GM23248 (cell line): ENCODE measurements around the gene FOXR1. TPM values are rescaled to one million over a fixed set of nuclear protein-coding genes. Genes with fewer than 3 reads are reported as not detected.

ENCODE experiments used
- DNase-seq: peaks from one replicate; pipeline ENCODE4 v3.0.0-alpha.2; 2015
- H2AFZ ChIP-seq: fragments of 200-600 bp; sonication (generic); 2 replicates; pipeline ENCODE4 v1.6.1; 2016; ENCODE audit warnings: antibody characterized with exemption
- H3F3A ChIP-seq: fragments of 200-600 bp; sonication (generic); 2 replicates; pipeline ENCODE4 v1.6.1; 2016; ENCODE audit warnings: mild to moderate bottlenecking, antibody characterized with exemption, mixed run types; ENCODE audit not compliant: insufficient read depth
- H3K27ac ChIP-seq: fragments of 200-600 bp; sonication (generic); 2 replicates; pipeline ENCODE4 v1.5.1; 2016; ENCODE audit warnings: mild to moderate bottlenecking
- H3K27me3 ChIP-seq: fragments of 200-600 bp; sonication (generic); replicated peaks from 2 replicates; pipeline ENCODE4 v1.6.1; 2016; ENCODE audit warnings: mild to moderate bottlenecking; ENCODE audit not compliant: insufficient read depth
- H3K36me3 ChIP-seq: fragments of 200-600 bp; sonication (generic); 2 replicates; pipeline ENCODE4 v1.6.1; 2016; ENCODE audit warnings: low read depth, mild to moderate bottlenecking
- H3K4me1 ChIP-seq: fragments of 200-600 bp; sonication (generic); 2 replicates; pipeline ENCODE4 v1.6.1; 2016; ENCODE audit warnings: mild to moderate bottlenecking; ENCODE audit not compliant: insufficient read depth
- H3K4me2 ChIP-seq: fragments of 200-600 bp; sonication (generic); one replicate; pipeline ENCODE4 v1.6.1; 2016; ENCODE audit warnings: mild to moderate bottlenecking; ENCODE audit not compliant: unreplicated experiment
- H3K4me3 ChIP-seq: fragments of 200-600 bp; sonication (generic); 2 replicates; pipeline ENCODE4 v1.5.1; 2016; ENCODE audit warnings: mild to moderate bottlenecking
- H3K79me2 ChIP-seq: fragments of 200-600 bp; sonication (generic); 2 replicates; pipeline ENCODE4 v1.6.1; 2016; ENCODE audit warnings: mild to moderate bottlenecking; ENCODE audit not compliant: insufficient read depth
- H3K9ac ChIP-seq: fragments of 200-600 bp; sonication (generic); 2 replicates; pipeline ENCODE4 v1.6.1; 2016; ENCODE audit warnings: mild to moderate bottlenecking
- H3K9me2 ChIP-seq: fragments of 200-600 bp; sonication (generic); 2 replicates; pipeline ENCODE4 v1.6.1; 2016; ENCODE audit warnings: mixed run types, mild to moderate bottlenecking, moderate library complexity; ENCODE audit not compliant: insufficient read depth
- H3K9me3 ChIP-seq: fragments of 200-600 bp; sonication (generic); one replicate; pipeline ENCODE4 v1.6.1; 2017; ENCODE audit warnings: low read depth
- H4K20me1 ChIP-seq: fragments of 200-600 bp; sonication (generic); 2 replicates; pipeline ENCODE4 v1.6.0; 2016; ENCODE audit not compliant: insufficient read depth
- EZH2 ChIP-seq: fragments of 200-600 bp; sonication (generic); IDR thresholded peaks from 2 replicates; pipeline ENCODE4 v1.6.1; 2018; ENCODE audit warnings: antibody characterized with exemption, mild to moderate bottlenecking; ENCODE audit not compliant: insufficient read depth, poor library complexity, severe bottlenecking
- EZH2phosphoT487 ChIP-seq: fragments of 200-600 bp; sonication (generic); IDR thresholded peaks from 2 replicates; pipeline ENCODE4 v1.6.1; 2018; ENCODE audit warnings: antibody characterized with exemption, moderate library complexity, mild to moderate bottlenecking, low read depth; ENCODE audit not compliant: insufficient read depth
- WGBS, 2 experiments: methylation state at CpG; one replicate each; pipeline ENCODE4 v1.1.6; 2015 to 2017; ENCODE audit warnings: low lambda C conversion rate in 2 of 2, low coverage in 1 of 2; ENCODE audit errors: missing lambda C conversion rate in 2 of 2; 5-methylcytosine and 5-hydroxymethylcytosine counted together
- in situ Hi-C: fragments of 300-500 bp; cut with MboI; formaldehyde crosslinking; loops from 2 replicates; pipeline ENCODE4 v1.15.0; 2020
- polyA plus RNA-seq: library from polyadenylated mRNA; unstranded; fragments of >200 nt; fragmentation: Nextera tagmentation; extraction: Ambion mirVana; gene quantifications from 2 replicates; pipeline ENCODE4 v1.2.1, GENCODE V29; 2016
- total RNA-seq: library from RNA; depleted of rRNA; stranded (reverse); fragments of >200 nt; shearing (Covaris generic); gene quantifications from 2 replicates; pipeline ENCODE4 v1.2.3, GENCODE V29; 2014

The FOXR1 gene
- total and polyA plus RNA-seq, 2 experiments from 2014 or later = not detected

DNA sequence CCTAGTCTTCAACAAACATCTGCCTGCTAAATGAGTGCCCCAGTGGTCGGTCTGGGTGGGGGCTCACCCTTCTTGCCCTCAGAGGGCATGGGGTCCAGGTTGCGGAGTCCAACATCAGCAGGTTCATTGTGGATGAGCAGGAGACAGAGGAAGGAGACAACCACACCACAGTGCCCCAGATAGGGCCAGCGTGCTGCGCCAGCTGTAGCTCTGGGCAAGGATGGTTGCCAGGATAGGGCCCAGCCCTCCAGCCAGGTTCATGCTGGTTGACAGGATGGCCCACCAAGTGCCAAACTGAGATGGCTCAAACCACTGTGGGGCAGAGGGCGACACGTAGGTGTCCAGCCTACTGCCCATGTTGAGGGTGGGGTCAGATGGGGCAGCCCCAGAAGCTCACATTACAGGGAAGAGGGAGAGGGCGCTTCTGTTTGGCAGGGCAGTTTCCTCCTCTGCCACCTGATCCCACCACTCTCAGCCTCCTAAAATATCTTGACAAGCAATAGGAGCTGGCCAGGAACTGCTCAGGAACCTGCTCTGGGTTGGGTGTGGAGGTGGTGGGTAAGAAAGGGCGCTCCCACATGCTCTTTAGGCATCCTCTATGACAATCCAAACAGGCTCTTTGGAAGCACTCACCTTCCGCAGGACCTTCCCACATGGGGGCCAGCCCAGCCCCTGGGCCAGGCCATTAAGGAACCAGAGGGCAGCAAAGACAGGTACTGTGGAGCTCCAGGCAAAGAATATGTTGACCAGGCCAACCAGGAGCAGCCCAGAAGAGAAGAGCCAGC is 56.2 kb downstream of the FOXR1 start:
- Histone ChIP-seq H3K9ac (no peak overlapping the region), H3K36me3 (peaks cover 7% of the 10 kb centered on the region; the same call in 1 of the 2 replicates), H3K4me3 (no peak overlapping the region), H3K9me3 (no peaks in the 10 kb centered on the region), H3K4me1 (peaks cover 6% of the 10 kb centered on the region; the same call in 1 of the 2 replicates), H3F3A (peaks cover 4% of the 10 kb centered on the region; the same call in 1 of the 2 replicates), H3K4me2 (no peak overlapping the region), H3K27ac (no peak overlapping the region), H2AFZ (no peak overlapping the region), H3K79me2 (peaks cover 8% of the 10 kb centered on the region), H3K9me2 (no peaks in the 10 kb centered on the region), H3K27me3 (no peaks in the 10 kb centered on the region), H4K20me1 (no peaks in the 10 kb centered on the region)
- in situ Hi-C loops = no loop called here
- TF ChIP-seq EZH2phosphoT487 = no peak
- TF ChIP-seq EZH2 = no peak
- 79 to 91% methylated on average over 9 of the region's 9 CpGs for WGBS, 2 experiments
- DNase-seq = no peak

DNA sequence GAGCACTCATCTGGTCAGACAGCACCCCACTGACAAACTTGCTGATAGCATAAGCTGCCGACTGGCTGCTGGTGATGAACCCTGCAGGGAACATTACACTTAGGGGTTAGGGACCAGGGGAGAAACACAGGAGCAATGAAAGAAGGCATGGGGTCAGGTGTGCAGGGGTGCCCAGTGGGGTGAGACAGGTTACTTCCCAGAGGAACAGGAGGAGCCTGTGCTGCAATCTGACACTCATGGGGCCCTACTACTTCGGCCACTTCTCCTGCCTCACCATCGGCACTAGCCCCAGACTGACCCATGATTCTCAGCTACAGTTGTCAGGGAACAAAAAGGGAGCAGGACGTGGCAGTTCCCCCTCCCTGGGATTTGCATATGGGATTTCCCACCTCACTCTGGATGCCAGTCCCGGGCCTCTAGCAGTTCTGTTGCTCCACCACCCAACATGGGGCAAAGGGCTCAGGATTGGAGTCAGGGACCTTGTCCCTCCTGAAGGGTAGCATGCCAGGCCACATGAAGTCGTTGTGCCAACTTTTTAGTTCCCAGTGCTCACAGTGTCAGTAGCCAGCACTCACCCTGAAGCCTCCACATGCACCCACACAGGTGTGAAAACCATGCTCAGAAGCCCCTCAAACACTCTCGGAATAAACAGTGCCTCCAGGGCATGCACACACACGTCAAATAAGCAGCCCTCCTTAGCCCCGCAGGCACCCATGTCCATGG is 56.9 kb downstream of the FOXR1 start:
- in situ Hi-C loops = no loop called here
- no peak for DNase-seq
- Histone ChIP-seq H3F3A (peaks cover 4% of the 10 kb centered on the region; the same call in 1 of the 2 replicates), H4K20me1 (no peaks in the 10 kb centered on the region), H2AFZ (no peak overlapping the region), H3K9me2 (no peaks in the 10 kb centered on the region), H3K9me3 (no peaks in the 10 kb centered on the region), H3K79me2 (peaks cover under 1% of the 10 kb centered on the region; the same call in 1 of the 2 replicates), H3K4me3 (no peak overlapping the region), H3K4me1 (peaks cover 6% of the 10 kb centered on the region; the same call in 1 of the 2 replicates), H3K4me2 (no peak overlapping the region), H3K27ac (no peak overlapping the region), H3K27me3 (no peaks in the 10 kb centered on the region), H3K9ac (no peak overlapping the region), H3K36me3 (peaks cover 1% of the 10 kb centered on the region; the same call in 1 of the 2 replicates)
- TF ChIP-seq EZH2phosphoT487 (no peak), EZH2 (no peak)
- 82 to 86% methylated on average over 9 of the region's 9 CpGs for WGBS, 2 experiments

DNA sequence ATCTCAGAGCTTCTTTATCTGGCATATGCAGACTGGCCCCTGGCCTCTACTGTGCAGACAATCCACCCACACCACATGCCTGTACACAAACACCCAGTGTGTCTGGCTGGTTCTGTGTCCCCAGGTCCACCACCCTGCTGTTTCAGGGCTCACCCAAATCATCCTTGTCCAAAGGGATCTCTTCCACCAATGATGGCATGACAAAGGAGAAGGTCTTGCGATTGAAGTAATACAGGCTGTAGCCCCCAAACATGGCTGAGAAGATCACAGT is 57.4 kb downstream of the FOXR1 start:
- in situ Hi-C loops = no loop called here
- WGBS, 2 experiments = 94 to 100% methylated on average over 1 of the region's 1 CpG

DNA sequence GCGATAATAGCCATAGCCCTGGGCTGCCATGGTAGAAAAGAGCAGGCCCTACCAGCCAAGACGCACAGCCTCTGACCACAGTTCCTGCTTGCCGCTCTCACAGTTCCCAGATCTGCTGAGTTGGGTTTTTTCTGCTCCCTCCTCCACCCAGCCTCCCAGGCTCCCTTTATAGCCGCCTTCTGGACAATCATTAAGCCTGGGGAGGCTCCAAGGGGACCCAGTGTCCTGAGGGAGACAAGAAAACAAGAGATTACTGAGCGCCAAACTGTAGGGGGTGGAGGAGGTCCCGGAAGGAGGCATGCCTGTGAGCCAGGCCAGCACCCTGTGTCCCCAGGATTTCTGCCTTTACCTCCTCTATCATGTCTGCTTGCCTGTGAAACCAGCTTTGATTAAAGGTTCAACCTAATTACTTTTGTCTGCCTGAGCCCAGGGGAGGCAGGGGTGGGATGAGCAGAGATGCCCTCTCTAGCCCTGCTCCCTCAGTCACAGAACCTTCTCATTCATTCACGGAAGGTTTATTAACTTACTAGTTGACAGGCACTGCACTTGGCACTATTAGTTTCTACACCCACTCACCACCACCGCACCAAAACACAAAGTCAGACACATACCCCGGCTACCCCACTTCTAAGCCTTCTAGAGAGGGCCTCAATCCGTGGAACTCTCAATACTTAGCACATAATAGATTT is 57.9 kb downstream of the FOXR1 start:
- TF ChIP-seq EZH2phosphoT487 (no peak), EZH2 (no peak)
- H4K20me1 ChIP-seq = no peaks in the 10 kb centered on the region
- no peak overlapping the region for H3K27ac ChIP-seq
- in situ Hi-C loops = no loop called here
- WGBS, 2 experiments = 83 to 89% methylated on average over 10 of the region's 10 CpGs
- no peaks in the 10 kb centered on the region for H3F3A ChIP-seq
- H3K4me1 ChIP-seq = peaks cover 6% of the 10 kb centered on the region; the same call in 1 of the 2 replicates
- no peaks in the 10 kb centered on the region for H3K9me2 ChIP-seq
- no peaks in the 10 kb centered on the region for H3K79me2 ChIP-seq
- H2AFZ ChIP-seq = peak overlapping the region; percentile 98
- no peak for DNase-seq
- peak overlapping the region; percentile 90 for H3K4me3 ChIP-seq
- H3K4me2 ChIP-seq = no peak overlapping the region
- H3K27me3 ChIP-seq = no peaks in the 10 kb centered on the region
- no peaks in the 10 kb centered on the region for H3K9me3 ChIP-seq
- H3K36me3 ChIP-seq = no peaks in the 10 kb centered on the region
- peak overlapping the region; percentile 76 for H3K9ac ChIP-seq

More for the DNA sequence above, 57.4 kb downstream of the FOXR1 start:
- no peaks in the 10 kb centered on the region for H3K9me3 ChIP-seq
- no peak overlapping the region for H3K4me3 ChIP-seq
- H4K20me1 ChIP-seq = no peaks in the 10 kb centered on the region
- peaks cover 1% of the 10 kb centered on the region; the same call in 1 of the 2 replicates for H3F3A ChIP-seq
- no peaks in the 10 kb centered on the region for H3K9me2 ChIP-seq
- no peak overlapping the region for H2AFZ ChIP-seq
- H3K4me1 ChIP-seq = peaks cover 6% of the 10 kb centered on the region; the same call in 1 of the 2 replicates
- H3K36me3 ChIP-seq = no peaks in the 10 kb centered on the region
- no peaks in the 10 kb centered on the region for H3K27me3 ChIP-seq
- H3K9ac ChIP-seq = no peak overlapping the region
- no peak for TF ChIP-seq EZH2
- no peak for TF ChIP-seq EZH2phosphoT487
- no peak for DNase-seq
- H3K27ac ChIP-seq = no peak overlapping the region
- H3K4me2 ChIP-seq = no peak overlapping the region
- no peaks in the 10 kb centered on the region for H3K79me2 ChIP-seq
